Endometrium (tissue), 2 donors: ENCODE data around the gene GGACT.

ENCODE experiments used
- FAIRE-seq: peaks from 2 replicates; lab custom pipeline; 2012; peaks lifted over from hg19 to GRCh38; lab: Jason Lieb, UNC
- donor health status: control.
- donor health status: control.

The GGACT gene

DNA sequence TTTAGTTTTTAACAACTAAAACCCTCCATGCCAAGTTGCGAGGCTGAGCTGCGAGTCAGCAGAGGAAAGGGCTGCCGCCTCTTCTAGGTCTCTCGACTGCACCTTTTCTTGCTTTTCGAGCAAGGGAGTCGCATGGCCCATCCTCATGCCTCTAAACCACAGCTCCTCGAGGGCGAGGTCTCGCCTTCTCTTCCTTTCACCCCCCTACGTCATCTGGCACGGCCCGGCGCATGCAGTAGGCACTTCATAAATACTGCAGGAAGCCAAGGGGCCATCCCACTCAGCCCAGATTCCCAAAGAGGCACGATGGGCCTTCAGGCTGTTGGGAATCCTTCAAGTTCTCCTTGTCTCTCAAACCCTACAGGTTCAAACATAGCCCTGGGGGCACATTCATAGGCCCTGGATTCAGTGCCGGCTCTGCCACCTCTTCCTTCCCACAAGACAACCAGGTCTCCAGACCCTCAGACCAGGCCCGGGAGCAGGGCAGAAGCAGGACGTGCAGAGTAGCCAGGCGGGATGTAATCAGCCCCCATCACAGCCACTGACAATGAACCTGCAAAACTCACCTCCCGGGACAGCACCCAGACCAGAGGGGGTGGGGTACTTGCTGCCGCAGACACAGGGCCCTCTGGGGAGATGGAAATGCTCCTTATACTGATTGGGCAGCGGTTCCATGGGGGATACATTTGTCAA is 41.7 kb downstream of the GGACT start:
- no peak for FAIRE-seq

DNA sequence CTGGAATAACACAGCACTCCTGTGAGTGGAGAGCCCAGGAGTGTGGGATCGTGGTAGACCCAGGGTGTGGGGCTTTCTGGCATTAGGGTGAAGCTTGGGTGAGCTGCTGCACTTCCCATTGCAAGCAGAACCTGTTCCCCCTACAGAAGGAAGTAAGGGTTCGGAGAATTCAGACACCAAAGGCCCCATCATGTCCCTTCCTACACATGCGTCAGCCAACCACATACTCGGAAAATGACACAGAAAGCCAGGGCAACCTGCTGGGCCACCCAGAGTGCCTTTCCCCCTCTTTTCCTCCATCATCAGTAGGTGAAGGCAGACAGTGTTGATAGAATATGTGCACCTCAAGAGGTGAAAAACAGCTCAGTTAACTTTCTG is 42.9 kb downstream of the GGACT start:
- FAIRE-seq, result no peak

DNA sequence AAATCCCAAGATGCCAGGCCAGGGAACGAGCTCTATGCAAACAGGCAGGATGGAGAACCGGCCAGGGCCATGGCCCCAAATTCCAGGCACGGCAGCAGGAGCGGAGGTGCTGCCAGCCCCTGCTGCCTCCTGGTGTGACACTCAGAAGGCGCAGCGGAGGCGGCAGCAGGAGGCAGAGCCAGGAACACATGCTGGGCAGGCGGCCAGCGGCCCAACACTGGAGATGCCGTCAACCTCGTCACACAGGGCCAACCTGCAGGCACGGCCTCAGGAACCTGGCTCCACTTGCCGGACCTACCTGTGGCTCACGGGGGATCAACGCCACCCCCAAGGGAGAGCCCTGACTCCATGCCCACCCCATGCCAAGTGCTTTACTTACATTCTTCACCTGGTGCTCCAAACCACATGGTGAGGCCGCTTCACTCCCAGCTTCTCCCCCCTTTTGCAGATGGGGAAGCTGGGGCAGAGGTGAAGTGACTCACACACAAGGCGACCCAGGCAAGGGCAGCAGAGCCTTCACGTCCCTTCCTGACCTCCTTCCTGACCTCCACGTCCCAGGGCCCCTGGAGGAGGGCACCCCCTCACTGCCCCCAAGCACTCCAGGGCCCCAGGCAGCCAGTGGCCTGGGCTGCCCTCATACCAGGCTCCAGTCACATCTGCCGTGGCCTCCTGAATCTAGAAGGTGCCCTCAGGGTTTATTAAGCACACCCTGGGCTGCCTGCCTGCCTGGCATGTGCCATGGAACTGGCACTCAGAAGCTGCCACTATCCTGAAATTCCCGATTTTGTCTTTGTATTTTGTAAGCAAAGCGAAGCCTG is 43.5 kb downstream of the GGACT start:
- no peak for FAIRE-seq

DNA sequence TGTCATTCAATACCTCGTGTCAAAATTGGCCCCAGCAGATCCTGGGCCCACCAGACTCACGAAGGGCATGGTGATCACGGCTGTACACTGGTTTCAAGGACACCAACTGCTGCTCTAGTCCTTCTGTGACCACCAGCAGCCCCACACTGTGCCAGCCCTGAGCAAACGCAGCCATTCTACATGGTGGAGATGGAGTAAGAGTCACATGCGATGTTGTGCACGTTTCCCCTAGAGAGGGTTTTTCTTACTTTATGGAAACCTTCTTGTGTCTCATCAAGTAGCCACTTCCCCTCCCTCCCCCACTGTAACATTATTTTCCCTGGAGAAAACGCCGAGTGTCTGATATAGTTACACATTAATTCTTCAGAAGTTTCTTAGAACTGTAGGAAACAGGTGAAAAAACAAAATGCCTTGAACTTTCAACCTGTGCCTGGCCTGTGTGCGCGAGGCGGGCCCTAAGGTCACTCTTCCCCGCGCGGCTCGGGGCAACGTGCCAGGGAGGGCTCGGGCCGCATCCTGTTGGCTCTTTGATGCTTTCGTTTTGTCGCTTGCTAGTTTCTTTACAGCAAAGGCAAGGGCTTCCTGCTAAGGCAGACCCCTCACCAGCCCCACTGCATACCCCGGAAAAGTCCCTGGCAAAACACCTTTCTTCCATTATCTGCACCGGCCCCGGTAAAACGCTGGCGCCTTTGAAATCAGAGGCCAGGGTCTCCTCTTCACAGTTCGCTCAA is 44.6 kb downstream of the GGACT start:
- no peak for FAIRE-seq

DNA sequence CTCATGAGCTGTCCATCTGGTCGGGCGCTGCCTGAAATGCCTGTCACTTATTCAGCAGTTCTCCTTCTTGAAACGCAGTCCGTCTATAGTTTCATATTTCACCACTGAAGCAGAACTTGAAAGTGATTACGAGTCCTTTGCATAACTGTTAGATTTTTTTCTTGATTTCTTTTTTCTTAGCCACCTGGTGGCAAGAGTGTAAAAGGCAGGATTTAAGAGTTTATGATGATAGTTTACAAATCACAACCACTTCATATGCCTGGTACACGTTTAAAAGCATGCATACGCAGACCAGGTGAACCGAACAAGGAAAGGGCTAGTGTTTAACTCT is 45.8 kb downstream of the GGACT start:
- FAIRE-seq, result peak; percentile 79

DNA sequence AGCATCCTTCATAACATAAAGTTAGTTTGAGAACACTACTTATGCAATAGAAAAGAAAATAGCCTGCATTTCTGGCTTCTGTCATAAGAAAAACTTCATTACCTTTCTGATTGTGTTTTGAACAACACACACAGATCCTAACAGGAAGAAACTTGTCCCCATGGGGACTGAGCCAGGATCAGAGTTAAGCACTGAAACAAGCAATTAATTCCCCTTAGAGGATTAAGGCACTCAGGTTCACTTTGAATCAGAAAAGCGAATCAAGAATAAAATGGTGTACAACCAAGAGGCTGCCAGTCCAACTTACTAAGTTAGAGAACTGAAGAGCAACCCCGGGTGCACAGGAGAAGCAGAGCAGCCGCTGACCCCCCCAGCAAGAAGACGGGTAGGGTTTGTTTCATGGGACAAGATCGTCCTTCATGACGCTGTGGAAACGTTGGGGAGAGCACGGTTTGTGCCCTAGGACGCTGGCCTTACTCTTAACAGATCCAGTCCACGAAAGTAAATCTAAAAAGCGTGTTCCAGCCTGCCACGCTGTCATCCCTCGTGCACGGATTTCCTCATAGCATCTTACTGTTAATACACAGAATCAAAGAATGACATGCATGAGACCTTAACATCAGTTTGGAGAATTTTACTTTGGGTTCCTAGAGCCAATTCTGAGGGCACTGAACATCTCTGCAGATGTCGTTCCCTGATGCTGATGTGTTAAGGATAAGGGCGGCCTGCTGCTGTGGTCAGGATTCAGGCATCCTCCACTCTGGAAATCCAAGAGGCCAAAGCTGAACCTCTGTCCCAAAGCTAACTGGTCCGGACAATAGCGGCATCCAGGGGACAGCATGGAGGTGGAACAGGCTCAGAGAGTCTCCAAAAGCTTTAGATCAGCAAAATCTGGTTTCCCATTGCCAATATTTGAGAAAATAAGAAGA is 46.4 kb downstream of the GGACT start:
- FAIRE-seq, result no peak

DNA sequence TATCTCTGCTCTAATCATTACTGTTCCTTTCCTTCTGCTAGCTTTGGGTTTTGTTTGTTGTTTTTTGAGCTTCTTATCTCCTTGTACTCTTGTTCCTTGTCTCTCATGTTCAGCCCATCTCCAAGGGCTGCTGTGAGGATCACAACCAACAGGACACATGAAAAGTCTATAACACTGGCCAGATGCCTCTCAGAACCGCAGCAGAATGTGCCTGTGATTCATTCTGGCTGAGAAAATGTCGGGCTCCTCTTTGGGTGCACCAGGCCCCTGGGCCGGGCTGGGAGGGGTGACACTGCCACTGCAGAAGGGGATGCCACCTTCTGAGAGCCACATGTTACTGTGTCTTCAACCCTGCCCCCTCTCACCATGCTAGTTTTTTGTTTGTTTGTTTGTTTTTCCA is 48.0 kb downstream of the GGACT start:
- FAIRE-seq, result no peak

DNA sequence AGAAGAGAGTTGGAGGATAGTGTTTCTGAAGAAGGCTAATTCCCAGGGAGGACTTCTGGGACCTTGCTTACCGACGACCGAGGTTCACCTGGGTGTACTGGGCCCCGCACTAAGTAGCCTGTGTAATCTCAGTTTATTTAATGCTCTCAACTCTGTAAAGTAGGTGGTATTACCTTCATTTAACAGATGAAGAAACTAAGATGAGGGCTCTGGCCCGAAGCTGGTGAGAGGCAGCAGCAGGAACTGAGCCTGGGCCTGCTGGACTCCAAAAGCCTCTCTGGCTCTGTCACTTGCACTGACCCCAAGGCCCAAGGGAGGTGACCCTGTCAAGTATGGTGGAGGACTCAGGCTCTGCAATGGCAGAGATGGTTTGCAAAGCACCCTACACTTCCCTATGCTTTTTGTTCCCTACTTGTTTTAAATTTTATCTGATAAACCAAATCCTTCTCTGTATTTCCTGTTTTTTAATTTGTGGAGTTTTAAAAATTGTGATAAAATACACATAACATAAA is 50.6 kb downstream of the GGACT start:
- no peak for FAIRE-seq

DNA sequence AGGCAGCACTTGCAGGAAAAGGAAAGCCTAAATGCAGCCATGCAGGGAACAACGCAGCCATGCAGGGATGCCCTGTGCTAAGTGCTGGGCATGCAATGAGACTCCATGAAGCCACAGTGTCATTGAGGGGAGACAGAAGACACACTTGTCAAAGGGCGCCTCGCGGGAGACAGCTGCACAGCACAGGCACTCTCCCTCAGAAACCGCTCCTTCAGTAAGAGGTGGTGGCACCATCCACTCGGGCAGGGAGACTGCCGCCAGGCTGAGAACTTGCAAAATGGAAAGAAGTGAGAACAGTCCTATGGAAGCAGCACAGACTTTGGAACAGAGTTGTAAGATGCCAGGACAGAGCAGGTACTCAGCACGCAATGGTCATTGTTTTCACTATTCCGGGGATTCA is 51.1 kb downstream of the GGACT start:
- FAIRE-seq, result no peak

DNA sequence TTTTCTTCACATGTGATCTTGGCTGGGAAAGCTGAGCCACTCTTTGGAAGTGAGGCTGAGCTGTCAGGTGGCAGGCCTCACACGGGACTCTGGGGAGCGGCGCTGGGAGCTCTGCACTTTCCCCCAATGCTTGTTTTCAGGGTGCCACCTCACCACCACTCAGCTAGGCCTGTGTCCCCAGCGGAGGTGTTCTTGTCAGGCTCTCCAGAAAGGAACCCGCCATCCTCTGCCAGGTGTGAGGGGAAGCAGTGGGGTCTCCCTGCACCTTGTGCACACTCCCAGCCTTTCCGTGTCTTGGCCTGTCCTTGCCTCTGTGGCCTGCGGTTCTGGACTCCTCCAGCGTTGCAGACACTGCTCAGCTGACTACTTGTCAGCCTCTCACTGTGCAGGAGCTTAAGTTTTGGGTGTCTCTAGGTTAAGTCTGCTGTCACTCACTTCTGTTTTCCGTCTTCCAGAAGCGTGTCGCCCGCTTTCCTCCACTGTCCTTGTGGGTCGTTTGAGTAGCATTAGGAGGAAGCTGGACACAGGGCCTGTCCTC is 51.9 kb downstream of the GGACT start:
- no peak for FAIRE-seq

DNA sequence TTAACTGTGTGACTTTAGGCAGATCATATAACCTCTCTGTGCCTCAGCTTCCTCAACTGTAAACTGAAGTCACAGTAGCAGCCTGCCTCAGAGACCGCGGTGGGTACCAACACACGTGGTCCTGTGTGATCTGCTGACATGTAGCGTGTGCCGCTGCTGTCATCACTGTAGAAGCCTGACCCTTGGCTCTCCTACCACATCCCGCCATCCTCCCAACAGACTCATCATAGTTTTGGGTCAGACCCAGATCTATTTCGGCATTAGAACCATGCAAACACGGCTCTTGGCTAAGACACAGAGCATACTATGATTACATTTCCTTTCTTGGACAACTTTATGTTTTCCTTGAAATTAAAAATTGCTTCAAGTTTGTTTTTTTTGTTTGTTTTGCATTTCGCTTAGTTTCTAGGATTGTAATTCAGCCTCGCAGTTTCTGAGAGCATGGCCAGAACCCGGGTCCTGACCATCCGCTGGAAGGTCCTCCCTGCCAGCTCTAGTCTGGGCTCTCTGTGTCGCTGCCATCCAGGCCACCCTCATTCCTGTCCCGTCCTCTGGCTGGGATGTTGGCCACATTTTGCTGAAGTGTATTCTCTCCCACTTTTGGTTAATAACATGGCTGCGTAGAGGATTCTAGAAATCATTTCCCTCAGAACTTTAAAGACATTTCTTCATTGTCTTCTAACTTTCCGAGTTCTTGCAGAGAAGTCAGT is 53.0 kb downstream of the GGACT start:
- no peak for FAIRE-seq

DNA sequence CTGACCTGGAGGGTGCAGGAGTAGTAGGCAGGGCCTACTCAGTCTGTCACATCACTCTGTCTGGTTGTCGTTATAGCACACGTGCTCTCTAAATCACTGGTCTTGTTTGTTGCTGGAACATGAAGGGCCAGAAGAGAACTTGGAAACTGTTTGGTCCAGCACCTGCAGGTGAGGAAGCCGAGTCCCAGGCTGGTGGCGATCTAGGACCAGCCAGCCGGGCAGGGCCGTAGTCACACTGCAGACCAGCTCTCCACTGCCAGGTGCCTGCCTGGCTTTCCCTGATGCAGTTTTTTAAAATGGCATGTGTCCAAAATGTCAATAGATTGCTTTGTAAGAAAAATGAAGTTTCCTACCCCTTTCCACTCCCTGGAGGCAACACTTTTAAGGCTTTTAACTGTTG is 53.7 kb downstream of the GGACT start:
- no peak for FAIRE-seq

DNA sequence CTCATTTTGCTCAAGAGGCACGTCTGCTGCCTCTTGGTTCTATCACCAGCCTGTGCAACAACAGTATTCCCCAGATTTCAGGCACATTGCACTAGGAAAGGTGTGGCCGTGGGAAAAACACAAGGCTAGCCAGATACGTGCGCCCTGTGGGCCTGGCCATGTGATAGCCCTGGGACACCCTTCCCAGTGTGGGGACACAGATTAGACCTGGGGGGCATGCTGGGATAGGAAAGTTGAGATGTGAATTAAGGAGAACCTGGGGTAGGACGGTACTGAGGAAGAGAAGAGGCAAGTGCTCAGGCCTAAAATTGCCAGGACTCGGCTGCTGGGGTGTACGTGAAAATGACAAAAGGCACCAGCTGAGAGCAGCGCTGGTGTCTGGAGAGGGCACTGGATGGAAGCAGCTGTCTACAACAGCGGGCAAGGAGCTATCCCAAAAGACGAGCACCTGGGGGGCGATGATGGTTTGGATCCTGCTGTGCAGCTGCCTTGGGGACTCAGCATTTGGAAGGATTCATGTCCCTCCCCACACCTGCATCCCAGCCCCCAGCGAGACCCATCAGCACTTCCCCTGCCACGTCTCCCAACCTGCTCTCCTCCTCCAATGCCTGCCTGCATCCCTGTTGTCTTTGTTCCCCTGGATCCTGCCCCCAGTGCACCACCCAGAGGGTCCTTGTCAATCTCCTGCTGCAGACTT is 54.3 kb downstream of the GGACT start:
- no peak for FAIRE-seq

DNA sequence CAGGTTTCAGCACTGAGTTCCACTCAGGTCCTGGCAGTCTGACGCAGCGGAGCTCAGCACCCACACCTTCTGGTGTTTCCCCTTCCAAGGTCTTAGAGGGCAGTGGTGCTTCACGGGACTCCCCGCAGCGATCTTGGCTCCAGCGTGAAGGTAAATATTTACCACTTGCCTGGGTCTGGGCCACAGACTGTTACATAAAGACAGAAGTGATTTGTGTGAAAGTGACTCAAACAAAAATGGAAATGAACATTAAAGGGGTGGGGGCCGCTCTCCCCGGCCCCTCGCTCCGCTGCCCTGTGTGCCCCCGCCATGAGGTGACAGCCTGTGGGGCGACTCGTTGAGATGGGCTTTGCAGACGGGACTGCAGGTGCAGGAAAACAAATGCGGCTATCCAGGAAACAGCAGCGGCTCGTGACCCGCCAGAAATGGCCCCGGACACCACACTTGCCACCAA is 55.0 kb downstream of the GGACT start:
- FAIRE-seq, result no peak

DNA sequence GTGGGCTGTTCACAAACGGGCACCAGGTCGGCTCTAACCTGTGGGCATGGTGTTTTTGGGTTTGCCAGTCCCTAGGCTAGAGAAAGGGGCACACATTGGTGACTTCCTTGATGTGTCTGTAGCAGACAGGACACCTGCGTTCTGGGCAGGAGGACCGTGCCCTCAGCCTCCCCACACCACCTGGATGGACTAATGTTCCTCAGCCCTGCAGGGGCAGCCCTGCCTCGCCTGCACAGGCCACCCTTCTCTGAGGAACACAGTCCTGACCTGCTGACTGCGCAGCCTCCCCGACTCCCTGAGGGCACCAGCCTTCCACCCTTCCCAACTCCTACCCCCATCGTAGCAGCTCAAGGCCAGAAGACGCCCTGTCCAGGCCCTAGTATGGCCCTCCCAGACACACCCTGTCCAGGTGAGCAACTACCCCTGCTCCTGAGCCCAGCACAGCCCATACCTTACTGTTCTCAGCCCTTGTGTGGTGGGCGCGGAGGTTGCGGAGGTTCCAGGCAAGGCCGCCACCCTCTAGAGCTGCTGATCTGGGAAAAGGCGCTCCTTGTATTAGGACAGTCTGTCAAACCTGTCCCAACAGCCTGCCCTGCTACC is 55.7 kb downstream of the GGACT start:
- FAIRE-seq, result no peak

DNA sequence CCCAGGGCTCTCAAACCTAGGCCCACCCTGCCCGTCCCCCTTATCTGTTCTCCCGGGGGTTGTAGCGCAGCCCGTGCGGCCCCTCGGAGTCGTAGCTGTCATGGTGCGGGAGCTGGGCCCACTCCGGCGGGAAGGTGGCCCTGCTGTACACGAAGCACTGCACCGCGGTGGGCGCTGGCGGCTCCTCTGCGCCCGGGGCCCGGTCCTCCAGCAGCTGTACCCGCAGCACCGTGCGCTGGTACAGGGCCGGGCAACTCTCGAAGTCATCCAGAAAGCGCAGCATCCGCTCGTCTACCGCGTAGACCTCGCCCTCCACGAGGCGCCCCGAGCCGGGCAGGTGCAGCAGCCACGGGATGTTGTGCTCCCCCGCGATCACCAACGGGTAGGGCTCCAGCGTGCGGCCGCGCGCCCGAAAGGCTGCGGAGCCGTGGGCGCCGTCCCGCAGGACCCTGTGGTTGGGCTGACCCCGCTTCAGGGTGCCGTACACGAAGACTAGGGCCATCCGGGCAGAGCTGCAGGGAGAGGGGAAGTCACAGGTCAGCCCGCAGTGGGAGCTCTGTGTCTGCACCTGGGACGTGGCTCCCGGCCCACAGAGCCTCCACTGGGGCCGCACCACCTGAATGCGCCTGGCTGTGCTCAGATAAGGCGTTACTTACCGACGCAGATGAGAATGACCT is 56.4 kb downstream of the GGACT start:
- FAIRE-seq, result no peak

DNA sequence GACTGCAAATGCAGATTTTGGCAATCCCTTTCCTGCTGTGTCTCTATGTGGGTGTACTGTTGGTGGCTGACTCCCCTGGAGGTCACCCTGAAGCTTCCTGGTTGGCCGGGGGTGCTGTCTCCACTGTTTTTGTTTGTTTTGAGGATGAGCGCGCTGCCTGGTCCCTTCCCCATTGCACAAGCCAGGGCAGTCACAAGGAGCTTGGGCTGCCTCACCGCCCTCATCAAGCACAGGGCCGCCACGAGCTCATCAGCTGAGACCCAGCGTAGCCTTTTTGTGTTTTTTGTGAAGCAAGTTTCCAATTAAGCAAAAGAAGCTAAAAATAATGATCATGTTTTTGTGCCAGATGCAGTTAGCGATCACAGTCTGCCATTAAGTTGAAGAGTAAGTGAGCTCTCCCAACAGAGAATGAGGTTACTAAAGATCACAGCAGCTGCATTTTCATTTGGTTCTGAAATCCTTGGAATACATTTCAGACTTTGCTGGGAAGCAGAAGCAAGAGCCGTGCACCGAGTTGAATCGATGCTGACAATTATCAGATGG is 57.8 kb downstream of the GGACT start:
- FAIRE-seq, result no peak

DNA sequence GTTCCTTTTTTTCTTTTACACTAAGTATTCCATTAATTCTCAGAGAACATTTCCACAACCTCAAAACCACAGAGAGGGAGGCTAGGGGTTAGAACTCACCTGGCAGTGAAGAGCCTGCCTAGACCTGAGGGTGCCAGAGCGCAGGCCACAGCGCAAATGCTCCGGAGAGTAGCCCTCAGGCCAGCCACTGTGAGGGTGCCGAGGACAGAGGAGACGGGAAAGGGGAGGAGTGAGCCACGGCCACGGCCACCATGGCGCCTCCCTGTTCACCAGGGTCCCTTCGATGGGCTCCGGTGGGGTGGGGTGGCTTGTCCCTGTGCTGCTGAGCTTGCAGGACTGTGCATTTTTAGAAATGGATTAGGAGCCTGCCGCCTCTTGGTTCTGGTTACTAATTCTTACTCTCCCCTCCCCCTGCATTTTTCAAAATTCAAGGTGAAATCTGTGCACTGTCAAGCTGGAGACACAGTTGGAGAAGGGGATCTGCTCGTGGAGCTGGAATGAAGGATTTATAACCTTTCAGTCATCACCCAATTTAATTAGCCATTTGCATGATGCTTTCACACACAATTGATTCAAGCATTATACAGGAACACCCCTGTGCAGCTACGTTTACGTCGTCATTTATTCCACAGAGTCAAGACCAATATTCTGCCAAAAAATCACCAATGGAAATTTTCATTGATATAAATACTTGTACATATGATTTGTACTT is 58.8 kb downstream of the GGACT start:
- FAIRE-seq, result no peak
